Measurements from ENCODE around the gene HSPB9. TPM values are rescaled to one million over a fixed set of nuclear protein-coding genes. Genes with fewer than 3 reads are reported as not detected.
A peak's percentile ranks its signal among the peaks of the same experiment; 100 is the strongest.

HSPB9 gene
- total RNA-seq, 1 experiment from 2014 or later, result not detected

GRCh38 chr17:42116705-42117396 lies 5.8 kb upstream of the HSPB9 start:
- peak; percentile 65 to 66 for DNase-seq
- no peaks in the 10 kb centered on the region for H3K36me3 ChIP-seq (ENCODE audit: low read depth)
- no peak overlapping the region for H3K4me2 ChIP-seq
- H3F3A ChIP-seq (ENCODE audit: insufficient read depth, low read depth), result peaks cover 12% of the 10 kb centered on the region; the same call in 1 of the 2 replicates
- TF ChIP-seq EZH2 (IDR thresholded peaks at IDR 0.05; ENCODE audit: low read depth), result no peak
- TF ChIP-seq, protein P1, sequence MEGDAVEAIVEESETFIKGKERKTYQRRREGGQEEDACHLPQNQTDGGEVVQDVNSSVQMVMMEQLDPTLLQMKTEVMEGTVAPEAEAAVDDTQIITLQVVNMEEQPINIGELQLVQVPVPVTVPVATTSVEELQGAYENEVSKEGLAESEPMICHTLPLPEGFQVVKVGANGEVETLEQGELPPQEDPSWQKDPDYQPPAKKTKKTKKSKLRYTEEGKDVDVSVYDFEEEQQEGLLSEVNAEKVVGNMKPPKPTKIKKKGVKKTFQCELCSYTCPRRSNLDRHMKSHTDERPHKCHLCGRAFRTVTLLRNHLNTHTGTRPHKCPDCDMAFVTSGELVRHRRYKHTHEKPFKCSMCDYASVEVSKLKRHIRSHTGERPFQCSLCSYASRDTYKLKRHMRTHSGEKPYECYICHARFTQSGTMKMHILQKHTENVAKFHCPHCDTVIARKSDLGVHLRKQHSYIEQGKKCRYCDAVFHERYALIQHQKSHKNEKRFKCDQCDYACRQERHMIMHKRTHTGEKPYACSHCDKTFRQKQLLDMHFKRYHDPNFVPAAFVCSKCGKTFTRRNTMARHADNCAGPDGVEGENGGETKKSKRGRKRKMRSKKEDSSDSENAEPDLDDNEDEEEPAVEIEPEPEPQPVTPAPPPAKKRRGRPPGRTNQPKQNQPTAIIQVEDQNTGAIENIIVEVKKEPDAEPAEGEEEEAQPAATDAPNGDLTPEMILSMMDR (conservative IDR thresholded peaks at IDR 0.05), result peak; percentile 91
- 0 out of 2 replicates have a peak, but pooled peaks cover 3% of the 10 kb centered on the region for H4K20me1 ChIP-seq (ENCODE audit: insufficient read depth)
- no peaks in the 10 kb centered on the region for H3K27me3 ChIP-seq (ENCODE audit: insufficient read depth, low read depth)
- H3K9me2 ChIP-seq (ENCODE audit: insufficient read depth), result no peaks in the 10 kb centered on the region
- ChIA-PET CTCF (no interaction called here), POLR2A (ENCODE audit: unreplicated experiment) (interaction anchor here (0.7 kb wide), 1 partner anchor 77 kb away, joined by 8 read pairs; no protein-coding TSS in a partner anchor)
- no peak overlapping the region for H3K4me3 ChIP-seq
- H3K9me3 ChIP-seq (ENCODE audit: insufficient read depth, low read depth), result no peaks in the 10 kb centered on the region
- H3K4me1 ChIP-seq (replicated peaks; ENCODE audit: insufficient read depth), result no peaks in the 10 kb centered on the region; the same call in 1 of the 2 replicates
- no peak overlapping the region for H3K27ac ChIP-seq
- no peak overlapping the region for H2AFZ ChIP-seq
- H3K79me2 ChIP-seq (ENCODE audit: low read depth), result peaks cover 6% of the 10 kb centered on the region
- intact Hi-C loops (cut with micrococcal nuclease; ENCODE audit: unreplicated experiment), result loop anchor here (1.0 to 2.0 kb wide), 3 partner anchors 92 to 410 kb away; no protein-coding TSS in a partner anchor
- no TSS peak for BruUV-seq (replicated peaks)

DNA sequence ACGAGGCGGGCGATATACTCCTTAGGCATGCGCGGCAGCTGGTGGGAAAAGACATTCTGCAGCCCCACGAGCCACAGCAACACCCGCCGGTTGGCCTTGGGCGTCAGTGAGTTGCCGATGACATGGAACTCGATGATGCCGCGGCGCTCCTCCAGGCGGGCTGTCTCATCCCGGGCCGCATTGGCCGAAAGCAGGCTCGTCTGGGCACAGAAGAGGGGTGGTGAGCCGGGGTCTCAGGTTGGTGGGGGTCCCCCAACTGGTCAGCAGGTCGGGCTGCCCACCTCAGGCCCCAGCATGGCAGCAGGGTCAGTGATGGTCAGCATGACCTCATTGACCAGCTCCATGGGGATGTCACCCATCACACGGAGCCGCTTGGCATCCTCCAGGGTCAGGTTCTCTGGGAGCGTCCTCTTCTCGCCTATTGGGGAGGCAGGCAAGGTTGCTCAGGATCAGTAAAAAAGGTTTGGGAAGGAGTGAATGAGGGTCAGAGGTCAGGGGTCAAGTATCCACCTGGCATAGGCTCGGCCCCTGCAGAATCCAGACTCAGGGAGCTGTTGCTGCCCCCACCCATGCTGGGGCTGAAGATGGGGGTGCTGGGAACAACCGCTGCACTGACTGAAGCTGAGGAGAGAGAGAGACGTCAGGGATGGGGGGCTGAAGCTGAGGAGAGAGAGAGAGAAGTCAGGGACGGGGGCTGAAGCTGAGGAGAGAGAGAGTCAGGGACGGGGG lies 5.0 kb upstream of the HSPB9 start:
- Histone ChIP-seq H3K4me2 (no peak overlapping the region), H3K9me2 (ENCODE audit: insufficient read depth) (no peaks in the 10 kb centered on the region), H3K27me3 (ENCODE audit: insufficient read depth, low read depth) (no peaks in the 10 kb centered on the region), H3K79me2 (ENCODE audit: low read depth) (peaks cover 6% of the 10 kb centered on the region), H3K4me1 (replicated peaks; ENCODE audit: insufficient read depth) (no peaks in the 10 kb centered on the region; the same call in 1 of the 2 replicates), H3F3A (ENCODE audit: insufficient read depth, low read depth) (peaks cover 14% of the 10 kb centered on the region; the same call in 1 of the 2 replicates), H3K4me3 (no peak overlapping the region), H2AFZ (no peak overlapping the region), H4K20me1 (ENCODE audit: insufficient read depth) (0 out of 2 replicates have a peak, but pooled peaks cover 3% of the 10 kb centered on the region), H3K9me3 (ENCODE audit: insufficient read depth, low read depth) (no peaks in the 10 kb centered on the region), H3K27ac (no peak overlapping the region), H3K36me3 (ENCODE audit: low read depth) (no peaks in the 10 kb centered on the region)
- no peak for DNase-seq
- BruUV-seq (replicated peaks), result no TSS peak
- ChIA-PET CTCF (interaction anchor here (0.6 to 0.7 kb wide), 3 partner anchors 100 to 450 kb away, joined by 4 to 11 read pairs (median 4); partner anchors contain the start of gene DNAJC7), POLR2A (ENCODE audit: unreplicated experiment) (interaction anchor here (0.7 kb wide), 1 partner anchor 59 kb away, joined by 16 read pairs; no protein-coding TSS in a partner anchor)
- no peak for TF ChIP-seq EZH2 (IDR thresholded peaks at IDR 0.05; ENCODE audit: low read depth)
- TF ChIP-seq, protein P1 (conservative IDR thresholded peaks at IDR 0.05), result no peak
- intact Hi-C loops (cut with micrococcal nuclease; ENCODE audit: unreplicated experiment), result loop anchor here (2.0 kb wide), 1 partner anchor 409 kb away; no protein-coding TSS in a partner anchor

- H3K9me3 ChIP-seq (ENCODE audit: insufficient read depth, low read depth), result no peaks in the 10 kb centered on the region
- TF ChIP-seq, protein P1 (conservative IDR thresholded peaks at IDR 0.05), result no peak
- no peak for TF ChIP-seq EZH2 (IDR thresholded peaks at IDR 0.05; ENCODE audit: low read depth)
- H3K27ac ChIP-seq, result no peak overlapping the region
- H3F3A ChIP-seq (ENCODE audit: insufficient read depth, low read depth), result peaks cover 10% of the 10 kb centered on the region; the same call in 1 of the 2 replicates
- H3K4me3 ChIP-seq, result no peak overlapping the region
- H2AFZ ChIP-seq, result no peak overlapping the region
- POLR2A ChIA-PET (ENCODE audit: unreplicated experiment), result interaction anchor here (0.7 kb wide), 1 partner anchor 59 kb away, joined by 16 read pairs; no protein-coding TSS in a partner anchor
- no TSS peak for BruUV-seq (replicated peaks)
- H4K20me1 ChIP-seq (ENCODE audit: insufficient read depth), result 0 out of 2 replicates have a peak, but pooled peaks cover 3% of the 10 kb centered on the region
- H3K27me3 ChIP-seq (ENCODE audit: insufficient read depth, low read depth), result no peaks in the 10 kb centered on the region
- H3K36me3 ChIP-seq (ENCODE audit: low read depth), result no peaks in the 10 kb centered on the region
- H3K9me2 ChIP-seq (ENCODE audit: insufficient read depth), result no peaks in the 10 kb centered on the region
- intact Hi-C loops (cut with micrococcal nuclease; ENCODE audit: unreplicated experiment), result no loop called here
- no peak overlapping the region for H3K4me2 ChIP-seq
- DNase-seq, result no peak
- H3K79me2 ChIP-seq (ENCODE audit: low read depth), result peaks cover 6% of the 10 kb centered on the region
- no peaks in the 10 kb centered on the region; the same call in 1 of the 2 replicates for H3K4me1 ChIP-seq (replicated peaks; ENCODE audit: insufficient read depth)
- CTCF ChIA-PET, result interaction anchor here (0.6 to 0.7 kb wide), 3 partner anchors 101 to 450 kb away, joined by 4 to 11 read pairs (median 4); partner anchors contain the start of gene DNAJC7
Observed at GRCh38 chr17:42118126-42118510, 4.5 kb upstream of the HSPB9 start.

Data from PC-9 (cell line).